Measurements from ENCODE around the gene BORCS6. TPM values are rescaled to one million over a fixed set of nuclear protein-coding genes. Genes with fewer than 3 reads are reported as not detected.

Gene BORCS6
- total RNA-seq (10 to 100 TPM; 15.1 to 15.5 TPM), polyA plus RNA-seq (10 to 100 TPM; 16.1 to 22.6 (median 16.9) TPM), total RNA-seq (6.6 to 28.0 (median 17.5) reads per million in 6 experiments)

- Mint-ChIP-seq H3K27ac (peak within 1 kb of the TSS in 8 of 10 donors; percentile 69 to 94 (median 92)), H3K27me3 (no peaks in the 10 kb centered on the region), H3K4me3 (peak within 1 kb of the TSS in 3 of 10 donors; percentile 3 to 51 (median 39)), H3K4me1 (peaks cover 6 to 13% (median 12%) of the 10 kb centered on the region in 4 donors), H3K9me3 (no peaks in the 10 kb centered on the region), H3K36me3 (no peaks in the 10 kb centered on the region)
- peak; percentile 83 to 98 (median 94) for DNase-seq
- ATAC-seq = peak; percentile 67 to 71
- POLR2A ChIA-PET = interaction anchor here (0.5 to 26.2 kb wide), 14 partner anchors 10 to 806 kb away, joined by 3 to 1171 read pairs (median 13); partner anchors contain the start of genes ALOXE3, ARHGEF15, AURKB and CTC1
Observed at GRCh38 chr17:8189711-8190477, at the start of gene BORCS6. Gene BORCS6 (minus strand): TSS chr17:8190180. CDS start chr17:8190140, 40 bp downstream.

- Mint-ChIP-seq H3K27ac (peak overlapping the region in 4 of 10 donors; percentile 51 to 78 (median 54)), H3K4me1 (peaks cover 16 to 51% (median 30%) of the 10 kb centered on the region in 4 donors), H3K9me3 (no peaks in the 10 kb centered on the region), H3K36me3 (peaks cover 0 to 93% (median 25%) of the 10 kb centered on the region in 3 donors), H3K27me3 (no peaks in the 10 kb centered on the region), H3K4me3 (peak overlapping the region in 1 of 10 donors; percentile 15)
- no peak for DNase-seq
- POLR2A ChIA-PET = interaction anchor here (0.7 to 2.9 kb wide), 7 partner anchors 9 to 57 kb away, joined by 3 to 29 read pairs (median 6); partner anchors contain the start of genes PFAS and SLC25A35
- ATAC-seq = no peak
Observed at GRCh38 chr17:8237886-8238285, 47.9 kb upstream of the BORCS6 start.

GRCh38 chr17:8237175-8237574 lies 47.2 kb upstream of the BORCS6 start:
- peak overlapping the region in 4 of 10 donors; percentile 1 to 73 (median 49) for H3K27ac Mint-ChIP-seq
- POLR2A ChIA-PET = interaction anchor here (0.9 to 2.9 kb wide), 4 partner anchors 10 to 38 kb away, joined by 5 to 29 read pairs (median 10); no protein-coding TSS in a partner anchor

GRCh38 chr17:8235676-8236075 lies 45.7 kb upstream of the BORCS6 start:
- DNase-seq (no peak), ATAC-seq (no peak)
- H3K4me1 Mint-ChIP-seq = peaks cover 11 to 43% (median 27%) of the 10 kb centered on the region in 4 donors
- H3K4me3 Mint-ChIP-seq = no peak overlapping the region
- peaks cover 5 to 98% (median 24%) of the 10 kb centered on the region in 3 donors for H3K36me3 Mint-ChIP-seq
- H3K27me3 Mint-ChIP-seq = no peaks in the 10 kb centered on the region
- POLR2A ChIA-PET = interaction anchor here (0.6 to 2.6 kb wide), 5 partner anchors 10 to 700 kb away, joined by 3 to 13 read pairs (median 6); partner anchors contain the start of genes CTC1 and PFAS
- no peaks in the 10 kb centered on the region for H3K9me3 Mint-ChIP-seq
- peak overlapping the region in 2 of 10 donors; percentile 24 to 65 for H3K27ac Mint-ChIP-seq

More at GRCh38 chr17:8237175-8237574, 47.2 kb upstream of the BORCS6 start:
- peaks cover 0 to 94% (median 26%) of the 10 kb centered on the region in 3 donors for H3K36me3 Mint-ChIP-seq
- no peaks in the 10 kb centered on the region for H3K9me3 Mint-ChIP-seq
- H3K4me1 Mint-ChIP-seq = peaks cover 11 to 47% (median 26%) of the 10 kb centered on the region in 4 donors
- ATAC-seq (no peak), DNase-seq (no peak)
- no peak overlapping the region for H3K4me3 Mint-ChIP-seq
- no peaks in the 10 kb centered on the region for H3K27me3 Mint-ChIP-seq

GRCh38 chr17:8234361-8235270 lies 44.6 kb upstream of the BORCS6 start:
- POLR2A ChIA-PET = interaction anchor here (0.7 to 2.6 kb wide), 6 partner anchors 8 to 30 kb away, joined by 3 to 13 read pairs (median 4); partner anchors contain the start of genes CTC1 and PFAS
- H3K4me3 Mint-ChIP-seq = no peak overlapping the region
- peak overlapping the region in 4 of 10 donors; percentile 11 to 63 (median 32) for H3K27ac Mint-ChIP-seq
- H3K27me3 Mint-ChIP-seq = no peaks in the 10 kb centered on the region
- ATAC-seq (no peak), DNase-seq (no peak)
- no peaks in the 10 kb centered on the region for H3K9me3 Mint-ChIP-seq
- peaks cover 8 to 43% (median 32%) of the 10 kb centered on the region in 4 donors for H3K4me1 Mint-ChIP-seq
- peaks cover 14 to 98% (median 30%) of the 10 kb centered on the region in 3 donors for H3K36me3 Mint-ChIP-seq

- DNase-seq = no peak
- no peaks in the 10 kb centered on the region for H3K27me3 Mint-ChIP-seq
- H3K36me3 Mint-ChIP-seq = peaks cover 16 to 96% (median 39%) of the 10 kb centered on the region in 3 donors
Observed at GRCh38 chr17:8231701-8232100, 41.7 kb upstream of the BORCS6 start.

GRCh38 chr17:8227238-8227581 lies 37.2 kb upstream of the BORCS6 start:
- H3K4me3 Mint-ChIP-seq = peak overlapping the region in 7 of 10 donors; percentile 2 to 82 (median 56)
- peaks cover 16 to 65% (median 34%) of the 10 kb centered on the region in 3 donors for H3K36me3 Mint-ChIP-seq
- DNase-seq (no peak), ATAC-seq (no peak)
- H3K27me3 Mint-ChIP-seq = peaks cover 0 to 7% (median 0%) of the 10 kb centered on the region in 5 donors
- POLR2A ChIA-PET = interaction anchor here (1.0 to 15.7 kb wide), 4 partner anchors 19 to 68 kb away, joined by 3 to 437 read pairs (median 210); partner anchors contain the start of genes BORCS6, CTC1, PFAS and SLC25A35
- H3K4me1 Mint-ChIP-seq = peaks cover 41 to 69% (median 51%) of the 10 kb centered on the region in 4 donors
- peak overlapping the region; percentile 65 to 96 (median 90) for H3K27ac Mint-ChIP-seq
- H3K9me3 Mint-ChIP-seq = peaks cover 0 to 8% (median 0%) of the 10 kb centered on the region in 9 donors

More at GRCh38 chr17:8231701-8232100, 41.7 kb upstream of the BORCS6 start:
- ATAC-seq = no peak
- H3K27ac Mint-ChIP-seq = peak overlapping the region in 3 of 10 donors; percentile 2 to 53 (median 3)
- POLR2A ChIA-PET = interaction anchor here (1.2 to 13.7 kb wide), 3 partner anchors 10 to 69 kb away, joined by 3 to 437 read pairs (median 4); partner anchors contain the start of genes CTC1 and PFAS
- peaks cover 10 to 39% (median 31%) of the 10 kb centered on the region in 4 donors for H3K4me1 Mint-ChIP-seq
- H3K9me3 Mint-ChIP-seq = no peaks in the 10 kb centered on the region
- H3K4me3 Mint-ChIP-seq = peak overlapping the region in 1 of 10 donors; percentile 60

GRCh38 chr17:8226536-8227237 lies 36.7 kb upstream of the BORCS6 start:
- POLR2A ChIA-PET = interaction anchor here (1.0 to 15.7 kb wide), 10 partner anchors 8 to 107 kb away, joined by 3 to 437 read pairs (median 6); partner anchors contain the start of genes BORCS6, CTC1, PER1 and PFAS
- peak overlapping the region; percentile 13 to 82 (median 56) for H3K4me3 Mint-ChIP-seq
- no peak for ATAC-seq
- peaks cover 0 to 10% (median 0%) of the 10 kb centered on the region in 5 donors for H3K27me3 Mint-ChIP-seq
- DNase-seq = peak in 3 of 10 donors; percentile 26 to 43 (median 38)
- H3K9me3 Mint-ChIP-seq = peaks cover 0 to 10% (median 0%) of the 10 kb centered on the region in 9 donors
- H3K4me1 Mint-ChIP-seq = peaks cover 43 to 74% (median 55%) of the 10 kb centered on the region in 4 donors
- peak overlapping the region; percentile 65 to 96 (median 90) for H3K27ac Mint-ChIP-seq
- H3K36me3 Mint-ChIP-seq = peaks cover 16 to 61% (median 37%) of the 10 kb centered on the region in 3 donors

GRCh38 chr17:8225813-8226535 lies 36.0 kb upstream of the BORCS6 start:
- Mint-ChIP-seq H3K9me3 (peaks cover 0 to 14% (median 0%) of the 10 kb centered on the region in 9 donors), H3K4me1 (peaks cover 47 to 80% (median 57%) of the 10 kb centered on the region in 4 donors), H3K4me3 (peak overlapping the region; percentile 13 to 82 (median 56)), H3K27me3 (peaks cover 0 to 14% (median 0%) of the 10 kb centered on the region in 5 donors), H3K36me3 (peaks cover 11 to 57% (median 37%) of the 10 kb centered on the region in 3 donors), H3K27ac (peak overlapping the region; percentile 65 to 96 (median 90))
- peak in 9 of 10 donors; percentile 30 to 84 (median 81) for DNase-seq
- ATAC-seq = peak in 1 of 2 donors; percentile 19
- POLR2A ChIA-PET = interaction anchor here (1.0 to 15.7 kb wide), 11 partner anchors 9 to 106 kb away, joined by 3 to 437 read pairs (median 8); partner anchors contain the start of genes AURKB, BORCS6, CTC1 and PER1
